HL-60 (cell line): ENCODE results near the gene CBLL1.

Source experiments
- DNase-seq, 2 experiments: peaks; one replicate each; pipeline ENCODE4 v3.0.0-alpha.2; 2010 to 2020; ENCODE audit warnings: low read depth in 1 of 2, low spot score in 1 of 2
- H3K27ac ChIP-seq: fragments of 250-450 bp; sonication (Bioruptor Pico); replicated peaks from 2 replicates; pipeline ENCODE4 v1.5.1; 2020; ENCODE audit warnings: mild to moderate bottlenecking, moderate library complexity
- H3K27me3 ChIP-seq: fragments of 250-450 bp; sonication (Bioruptor Pico); 2 replicates; pipeline ENCODE4 v1.5.1; 2021; ENCODE audit warnings: mild to moderate bottlenecking, moderate library complexity; ENCODE audit not compliant: insufficient read depth, poor library complexity, severe bottlenecking
- H3K4me3 ChIP-seq: replicated peaks from 2 replicates; pipeline ENCODE4 v1.5.1; 2011; ENCODE audit warnings: mild to moderate bottlenecking, control low read depth, low read length; ENCODE audit not compliant: insufficient read depth
- CTCF ChIP-seq: IDR thresholded peaks from one replicate; pipeline ENCODE4 v1.5.1; 2011; ENCODE audit warnings: low read length, control low read depth, inconsistent platforms; ENCODE audit not compliant: insufficient read depth
- GABPA ChIP-seq: IDR thresholded peaks from 2 replicates; pipeline ENCODE4 v1.6.1; 2012; ENCODE audit warnings: low read depth
- POLR2AphosphoS5 ChIP-seq: IDR thresholded peaks from 2 replicates; pipeline ENCODE4 v1.6.1; 2012; ENCODE audit warnings: low read depth
- SPI1 ChIP-seq: IDR thresholded peaks from 2 replicates; pipeline ENCODE4 v1.6.1; 2012; ENCODE audit warnings: low read depth, mild to moderate bottlenecking, borderline replicate concordance
- TF ChIP-seq, protein P1 (sequence below): IDR thresholded peaks from 2 replicates; pipeline ENCODE4 v1.6.1; 2012; ENCODE audit warnings: low read depth; ENCODE audit not compliant: insufficient replicate concordance

The CBLL1 gene

GRCh38 chr7:107788216-107788615 lies 44.3 kb downstream of the CBLL1 start:
- Histone ChIP-seq H3K27ac (no peak overlapping the region), H3K4me3 (no peak overlapping the region), H3K27me3 (peaks cover 2% of the 10 kb centered on the region)
- no peak for DNase-seq
- TF ChIP-seq, protein P1, sequence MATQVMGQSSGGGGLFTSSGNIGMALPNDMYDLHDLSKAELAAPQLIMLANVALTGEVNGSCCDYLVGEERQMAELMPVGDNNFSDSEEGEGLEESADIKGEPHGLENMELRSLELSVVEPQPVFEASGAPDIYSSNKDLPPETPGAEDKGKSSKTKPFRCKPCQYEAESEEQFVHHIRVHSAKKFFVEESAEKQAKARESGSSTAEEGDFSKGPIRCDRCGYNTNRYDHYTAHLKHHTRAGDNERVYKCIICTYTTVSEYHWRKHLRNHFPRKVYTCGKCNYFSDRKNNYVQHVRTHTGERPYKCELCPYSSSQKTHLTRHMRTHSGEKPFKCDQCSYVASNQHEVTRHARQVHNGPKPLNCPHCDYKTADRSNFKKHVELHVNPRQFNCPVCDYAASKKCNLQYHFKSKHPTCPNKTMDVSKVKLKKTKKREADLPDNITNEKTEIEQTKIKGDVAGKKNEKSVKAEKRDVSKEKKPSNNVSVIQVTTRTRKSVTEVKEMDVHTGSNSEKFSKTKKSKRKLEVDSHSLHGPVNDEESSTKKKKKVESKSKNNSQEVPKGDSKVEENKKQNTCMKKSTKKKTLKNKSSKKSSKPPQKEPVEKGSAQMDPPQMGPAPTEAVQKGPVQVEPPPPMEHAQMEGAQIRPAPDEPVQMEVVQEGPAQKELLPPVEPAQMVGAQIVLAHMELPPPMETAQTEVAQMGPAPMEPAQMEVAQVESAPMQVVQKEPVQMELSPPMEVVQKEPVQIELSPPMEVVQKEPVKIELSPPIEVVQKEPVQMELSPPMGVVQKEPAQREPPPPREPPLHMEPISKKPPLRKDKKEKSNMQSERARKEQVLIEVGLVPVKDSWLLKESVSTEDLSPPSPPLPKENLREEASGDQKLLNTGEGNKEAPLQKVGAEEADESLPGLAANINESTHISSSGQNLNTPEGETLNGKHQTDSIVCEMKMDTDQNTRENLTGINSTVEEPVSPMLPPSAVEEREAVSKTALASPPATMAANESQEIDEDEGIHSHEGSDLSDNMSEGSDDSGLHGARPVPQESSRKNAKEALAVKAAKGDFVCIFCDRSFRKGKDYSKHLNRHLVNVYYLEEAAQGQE: no peak
- TF ChIP-seq GABPA (no peak), CTCF (no peak), SPI1 (no peak), POLR2AphosphoS5 (no peak)

DNA sequence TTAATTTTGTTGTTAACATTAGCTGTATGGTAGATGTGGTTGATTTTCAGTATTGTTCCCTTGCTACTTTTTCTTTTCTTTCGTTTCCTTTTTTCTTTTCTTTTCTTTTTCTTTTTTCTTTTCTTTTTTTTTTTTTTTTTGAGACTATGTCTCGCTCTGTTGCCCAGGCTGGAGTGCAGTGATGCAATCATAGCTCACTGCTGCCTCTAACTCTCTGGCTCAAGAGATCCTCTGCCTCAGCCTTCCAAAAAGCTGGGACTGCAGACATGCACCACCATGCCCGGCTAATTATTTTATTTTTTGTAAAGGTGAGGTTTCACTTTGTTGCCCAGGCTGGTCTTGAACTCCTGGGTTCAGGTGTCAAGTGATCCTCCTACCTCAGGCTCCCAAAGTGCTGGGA lies 44.7 kb downstream of the CBLL1 start:
- no peak for DNase-seq
- no peak overlapping the region for H3K4me3 ChIP-seq
- no peak overlapping the region for H3K27ac ChIP-seq
- H3K27me3 ChIP-seq: peaks cover 2% of the 10 kb centered on the region
- no peak for TF ChIP-seq CTCF
- TF ChIP-seq, protein P1: no peak
- TF ChIP-seq POLR2AphosphoS5: no peak
- no peak for TF ChIP-seq GABPA
- TF ChIP-seq SPI1: no peak

DNA sequence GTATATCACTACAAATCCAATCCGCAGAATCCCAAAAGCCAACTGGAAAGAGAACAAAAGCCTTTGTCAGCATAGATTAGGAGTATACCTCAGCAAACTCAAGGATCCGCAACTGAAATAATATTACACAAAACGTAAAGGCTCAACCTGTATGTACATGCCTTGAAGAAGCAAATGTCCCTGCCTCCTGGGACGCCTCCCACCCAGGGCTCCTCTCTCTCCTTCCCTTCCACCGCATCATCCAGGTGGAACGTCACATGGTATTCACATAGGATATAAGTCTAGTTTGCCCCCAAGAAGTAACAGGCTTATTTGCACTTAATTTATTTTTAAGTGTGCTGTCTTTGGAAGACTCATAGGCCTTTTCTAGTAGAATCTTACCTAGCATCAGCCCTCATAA lies 45.7 kb downstream of the CBLL1 start:
- Histone ChIP-seq H3K27me3 (peaks cover 2% of the 10 kb centered on the region), H3K4me3 (no peak overlapping the region), H3K27ac (no peak overlapping the region)
- no peak for DNase-seq
- TF ChIP-seq POLR2AphosphoS5 (no peak), CTCF (no peak), SPI1 (no peak), GABPA (no peak)
- TF ChIP-seq, protein P1: no peak
